NCI-H2107 treated with DMSO at 0.1 percent for 48 hours (cell line): ENCODE results near the gene ZER1.
"Not testable (repeated sequence)": the region's sequence is repeated elsewhere in the genome, so short reads cannot be mapped to it uniquely, and the experiment has no call there.

Experiments
- DNase-seq: peaks from one replicate; lab custom pipeline; 2025; ENCODE audit not compliant: unreplicated experiment; lab: John Stamatoyannopoulos, UW

Gene ZER1

DNA sequence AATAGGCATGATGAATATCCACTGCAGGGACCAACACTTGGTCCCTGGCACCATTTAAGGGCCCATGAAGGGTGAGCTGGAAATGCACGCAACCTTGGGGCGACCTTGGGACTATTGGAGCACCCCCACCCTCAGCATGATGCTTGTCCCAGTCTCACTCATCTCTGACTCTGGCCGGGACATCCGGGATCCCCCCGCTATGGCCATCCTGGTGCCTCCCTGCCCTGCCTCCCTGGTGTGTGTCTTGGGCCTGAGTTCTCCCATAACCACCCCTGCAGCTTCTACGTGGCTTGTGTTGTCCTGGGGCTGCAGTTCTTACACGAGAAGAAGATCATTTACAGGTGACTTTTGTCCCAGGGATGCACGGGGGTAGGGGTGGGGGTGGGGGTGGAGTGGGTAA lies 53.7 kb downstream of the ZER1 start:
- no peak for DNase-seq

DNA sequence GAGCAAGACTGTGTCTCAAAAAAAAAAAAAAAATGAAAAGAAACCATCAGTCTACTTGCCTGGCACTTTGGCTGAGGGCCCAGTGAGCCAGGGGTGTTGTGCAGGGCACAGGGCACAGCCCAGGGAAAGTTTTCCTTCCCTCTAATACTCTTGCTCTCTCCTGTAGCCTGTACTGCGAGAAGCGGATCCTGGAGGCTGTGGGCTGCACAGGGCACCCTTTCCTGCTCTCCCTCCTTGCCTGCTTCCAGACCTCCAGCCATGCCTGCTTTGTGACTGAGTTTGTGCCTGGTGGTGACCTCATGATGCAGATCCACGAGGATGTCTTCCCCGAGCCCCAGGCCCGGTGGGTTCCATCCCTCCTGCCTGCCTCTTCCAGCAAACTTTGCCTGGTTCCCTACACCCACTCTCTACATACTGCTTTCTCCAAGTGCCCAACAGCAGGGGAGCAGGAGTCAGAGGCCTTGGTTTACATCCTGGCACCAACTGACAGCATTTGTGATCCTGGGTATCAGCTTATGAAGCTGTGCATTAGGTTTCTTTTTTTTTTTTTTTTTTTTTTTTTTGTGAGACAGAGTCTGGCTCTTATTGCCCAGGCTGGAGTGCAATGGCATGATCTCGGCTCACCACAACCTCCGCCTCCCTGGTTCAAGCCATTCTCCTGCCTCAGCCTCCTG lies 55.0 kb downstream of the ZER1 start:
- no peak for DNase-seq

DNA sequence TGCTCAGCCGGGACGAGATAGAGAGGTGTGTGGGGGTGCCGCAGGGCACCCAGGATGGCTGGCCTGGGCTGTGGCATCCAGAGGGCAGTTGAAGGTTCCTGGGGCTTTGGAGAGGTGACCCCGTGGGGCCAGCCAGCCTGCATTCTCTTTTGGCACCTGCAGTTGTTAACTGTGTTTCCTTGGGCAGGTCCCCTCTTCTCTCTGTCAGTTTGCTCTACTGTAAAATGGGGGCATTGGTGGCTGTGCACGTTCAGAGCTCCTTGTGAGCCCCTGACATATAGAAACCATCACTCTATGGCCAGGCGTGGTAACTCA lies 56.3 kb downstream of the ZER1 start:
- DNase-seq: no peak

DNA sequence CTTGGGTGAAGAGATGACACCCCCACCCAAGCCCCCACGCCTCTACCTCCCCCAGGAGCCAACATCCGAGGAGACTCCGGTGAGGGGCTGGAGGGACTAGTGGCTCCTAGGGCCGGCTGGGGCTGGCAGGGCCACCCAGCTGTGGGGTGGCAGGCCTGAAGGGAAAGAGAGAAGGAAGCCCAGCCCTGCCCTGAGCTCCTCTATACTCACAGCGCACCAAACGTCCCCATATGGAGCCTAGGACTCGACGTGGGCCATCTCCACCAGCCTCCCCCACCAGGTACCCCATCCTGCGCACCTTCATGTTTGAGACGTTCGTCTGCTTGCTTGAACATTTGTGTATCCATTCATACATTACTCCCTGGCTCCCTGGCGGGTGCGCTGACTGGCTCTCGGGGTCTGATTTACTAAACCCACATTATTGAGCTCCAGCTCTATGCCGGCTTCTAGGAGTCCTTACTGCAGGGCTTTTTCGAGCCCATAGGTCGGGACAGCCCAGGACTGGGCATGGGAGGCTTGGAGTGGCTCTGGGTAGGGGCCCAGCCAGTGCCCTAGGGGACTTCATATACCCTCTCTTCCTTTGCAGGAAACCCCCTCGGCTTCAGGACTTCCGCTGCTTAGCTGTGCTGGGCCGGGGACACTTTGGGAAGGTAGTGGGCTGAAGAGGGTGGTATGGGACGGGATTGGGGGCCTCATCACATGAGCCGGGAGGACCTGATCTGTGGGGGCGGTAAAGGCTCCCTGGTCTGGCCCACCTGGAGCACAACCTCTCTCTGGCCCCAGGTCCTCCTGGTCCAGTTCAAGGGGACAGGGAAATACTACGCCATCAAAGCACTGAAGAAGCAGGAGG lies 56.9 kb downstream of the ZER1 start:
- DNase-seq: no peak

DNA sequence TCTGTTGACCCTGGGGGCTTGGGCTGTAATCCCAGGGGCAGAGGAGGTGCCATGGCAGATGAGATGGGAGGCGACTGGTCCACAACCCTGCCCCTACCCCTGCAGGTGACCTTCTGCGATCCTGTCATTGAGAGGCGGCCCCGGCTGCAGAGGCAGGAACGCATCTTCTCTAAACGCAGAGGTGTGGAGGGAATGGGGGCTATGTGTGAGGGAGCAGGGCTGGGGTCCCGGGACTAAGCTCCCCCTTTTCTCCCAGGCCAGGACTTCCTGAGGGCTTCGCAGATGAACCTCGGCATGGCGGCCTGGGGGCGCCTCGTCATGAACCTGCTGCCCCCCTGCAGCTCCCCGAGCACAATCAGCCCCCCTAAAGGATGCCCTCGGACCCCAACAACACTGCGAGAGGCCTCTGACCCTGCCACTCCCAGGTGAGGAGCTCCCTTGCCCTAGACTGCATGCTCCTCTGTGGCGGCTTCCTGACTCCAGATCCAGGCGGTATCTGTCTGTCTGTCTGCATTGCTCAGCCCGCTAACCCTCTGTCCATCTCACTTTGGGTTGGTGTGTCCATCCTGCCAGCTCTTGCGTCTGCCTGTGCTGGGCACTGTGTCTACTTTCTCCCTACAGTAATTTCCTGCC lies 57.7 kb downstream of the ZER1 start:
- DNase-seq: no peak

DNA sequence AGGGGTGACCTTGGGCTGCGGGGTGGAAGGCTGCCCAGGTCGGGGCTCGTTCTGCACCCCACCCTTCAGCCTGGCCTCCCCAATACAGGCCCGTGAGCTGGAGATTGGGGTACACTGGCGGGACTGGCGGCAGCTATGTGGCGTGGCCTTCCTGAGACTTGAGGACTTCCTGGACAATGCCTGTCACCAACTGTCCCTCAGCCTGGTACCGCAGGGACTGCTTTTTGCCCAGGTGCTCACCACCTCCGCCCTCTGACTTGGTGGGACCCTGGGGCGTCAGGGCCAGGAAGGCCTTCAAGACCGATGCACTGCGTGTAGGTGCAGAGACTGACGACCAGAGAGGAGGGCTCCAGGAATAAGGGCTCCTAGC lies 58.3 kb downstream of the ZER1 start:
- DNase-seq: no peak

DNA sequence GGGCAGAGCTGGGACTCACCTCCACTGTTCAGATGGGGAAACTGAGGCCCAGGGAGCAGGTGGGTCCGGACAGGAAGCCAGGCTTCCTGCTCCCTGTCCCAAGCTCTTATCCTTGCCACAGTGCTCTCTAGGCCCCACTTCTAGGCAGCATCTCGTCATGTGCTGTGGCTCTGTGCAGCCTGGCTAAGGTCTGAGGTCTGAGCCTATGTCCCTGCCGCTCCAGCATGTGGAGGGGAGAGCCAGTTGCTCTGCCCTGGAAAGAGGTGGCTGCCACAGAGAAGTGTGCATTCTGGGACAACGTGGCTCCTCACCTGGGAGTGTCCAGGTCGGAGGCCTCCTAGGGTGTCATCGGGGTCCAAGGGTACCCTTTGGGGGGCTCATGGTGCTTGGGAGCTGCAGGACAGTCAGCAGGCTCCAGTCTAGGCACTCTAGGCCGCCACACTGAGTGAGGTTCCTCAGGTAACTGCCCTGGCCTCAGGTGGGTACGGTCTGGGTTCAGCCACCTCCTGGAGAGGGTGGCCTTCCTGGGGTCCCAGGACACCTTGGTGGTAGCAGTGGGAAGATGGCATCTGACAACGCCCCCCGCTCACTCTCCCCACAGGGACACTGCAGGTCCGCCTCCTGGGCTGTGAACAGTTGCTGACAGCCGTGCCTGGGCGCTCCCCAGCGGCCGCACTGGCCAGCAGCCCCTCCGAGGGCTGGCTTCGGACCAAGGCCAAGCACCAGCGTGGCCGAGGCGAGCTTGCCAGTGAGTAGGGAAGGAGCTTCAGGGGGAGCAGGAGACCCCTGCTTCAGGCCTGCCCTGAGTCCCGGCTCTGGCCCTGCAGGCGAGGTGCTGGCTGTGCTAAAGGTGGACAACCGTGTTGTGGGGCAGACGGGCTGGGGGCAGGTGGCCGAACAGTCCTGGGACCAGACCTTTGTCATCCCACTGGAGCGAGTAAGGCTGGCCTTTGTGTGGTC lies 59.0 kb downstream of the ZER1 start:
- DNase-seq: no peak

DNA sequence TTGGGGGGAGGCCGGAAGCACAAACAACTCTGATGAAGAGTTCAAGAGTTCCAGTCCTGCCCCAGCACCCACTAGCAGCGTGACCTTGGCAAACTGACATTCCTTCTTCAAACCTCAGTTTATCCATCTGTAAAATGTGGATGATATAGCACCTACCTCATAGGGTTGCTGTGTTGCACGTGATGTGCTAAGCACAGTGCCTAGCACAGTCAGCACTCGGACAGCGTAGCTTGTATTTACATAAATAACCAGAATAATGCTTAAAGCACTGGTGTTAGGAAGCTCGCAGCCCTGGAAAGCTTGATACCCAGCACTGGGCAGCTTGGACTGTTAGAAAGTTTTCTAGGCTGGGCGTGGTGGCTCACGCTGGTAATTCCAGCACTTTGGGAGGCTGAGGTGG lies 64.3 kb downstream of the ZER1 start:
- no peak for DNase-seq

DNA sequence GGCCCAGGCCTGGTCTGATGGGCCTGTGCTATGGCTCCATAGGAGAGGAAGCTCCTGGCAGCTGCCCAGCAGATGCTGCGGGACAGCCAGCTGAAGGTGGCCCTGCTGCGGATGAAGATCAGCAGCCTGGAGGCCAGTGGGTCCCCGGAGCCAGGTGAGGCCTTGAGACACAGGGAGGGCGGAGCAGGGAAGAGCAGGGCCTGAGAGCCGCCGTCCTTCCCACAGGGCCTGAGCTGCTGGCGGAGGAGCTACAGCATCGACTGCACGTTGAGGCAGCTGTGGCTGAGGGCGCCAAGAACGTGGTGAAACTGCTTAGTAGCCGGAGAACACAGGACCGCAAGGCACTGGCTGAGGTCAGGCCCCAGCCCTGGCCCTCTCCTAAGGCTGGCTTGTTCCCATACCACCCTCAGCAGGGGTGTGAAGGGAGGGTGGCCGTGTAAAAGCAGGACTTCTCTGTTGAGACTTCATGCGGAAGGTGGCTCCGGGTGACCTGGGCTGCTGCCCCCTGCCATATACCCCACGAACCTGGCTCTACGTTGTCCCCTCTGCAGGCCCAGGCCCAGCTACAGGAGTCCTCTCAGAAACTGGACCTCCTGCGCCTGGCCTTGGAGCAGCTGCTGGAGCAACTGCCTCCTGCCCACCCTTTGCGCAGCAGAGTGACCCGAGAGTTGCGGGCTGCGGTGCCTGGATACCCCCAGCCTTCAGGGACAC lies 64.9 kb downstream of the ZER1 start:
- no peak for DNase-seq

DNA sequence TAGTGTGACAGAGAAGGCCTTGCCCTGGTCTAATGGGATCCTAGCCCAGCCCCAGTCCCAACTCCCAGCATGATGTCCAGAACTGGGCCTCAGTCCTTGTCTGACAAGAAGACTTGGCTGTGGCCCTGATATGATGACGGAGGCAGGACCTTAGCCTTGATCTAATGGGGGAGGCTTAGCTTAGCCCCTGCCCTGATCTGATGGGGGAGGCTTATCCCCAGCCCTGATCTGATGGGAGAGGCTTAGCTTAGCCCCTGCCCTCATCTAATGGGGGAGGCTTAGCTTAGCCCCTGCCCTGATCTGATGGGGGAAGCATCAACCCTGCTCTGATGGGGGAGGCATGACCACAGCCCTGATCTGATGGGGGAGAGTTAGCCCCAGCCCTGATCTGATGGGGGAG lies 65.7 kb downstream of the ZER1 start:
- no peak for DNase-seq

DNA sequence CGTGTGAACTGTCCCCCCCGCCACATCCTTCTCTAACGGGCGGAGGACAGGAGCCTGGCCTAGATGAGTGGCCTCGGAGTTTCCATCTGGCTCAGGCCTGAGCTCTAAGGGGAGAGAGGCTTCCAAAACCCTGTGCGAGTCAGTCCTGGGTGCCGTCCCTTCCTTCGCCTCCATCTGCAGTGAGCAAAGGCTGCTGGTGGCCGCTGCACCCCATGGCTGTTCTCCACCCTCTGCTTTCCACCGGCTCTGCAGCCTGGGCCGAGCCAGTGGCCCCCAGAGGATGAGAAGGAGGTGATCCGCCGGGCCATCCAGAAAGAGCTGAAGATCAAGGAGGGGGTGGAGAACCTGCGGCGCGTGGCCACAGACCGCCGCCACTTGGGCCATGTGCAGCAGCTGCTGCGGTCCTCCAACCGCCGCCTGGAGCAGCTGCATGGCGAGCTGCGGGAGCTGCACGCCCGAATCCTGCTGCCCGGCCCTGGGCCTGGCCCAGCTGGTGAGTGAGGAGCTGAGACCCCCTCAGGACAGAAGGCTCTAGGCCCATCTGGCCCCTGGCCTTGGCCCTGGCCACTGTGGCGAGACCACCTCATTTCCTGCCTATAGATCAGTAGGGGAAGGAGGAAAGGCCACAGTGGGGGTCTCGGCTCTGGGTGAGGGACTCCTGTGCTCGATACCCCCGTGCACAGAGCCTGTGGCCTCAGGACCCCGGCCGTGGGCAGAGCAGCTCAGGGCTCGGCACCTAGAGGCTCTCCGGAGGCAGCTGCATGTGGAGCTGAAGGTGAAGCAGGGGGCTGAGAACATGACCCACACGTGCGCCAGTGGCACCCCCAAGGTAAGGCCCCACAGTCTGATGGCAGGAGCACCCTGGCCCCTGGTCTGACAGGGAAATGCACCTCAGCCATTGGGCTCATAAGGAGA lies 66.4 kb downstream of the ZER1 start:
- no peak for DNase-seq

DNA sequence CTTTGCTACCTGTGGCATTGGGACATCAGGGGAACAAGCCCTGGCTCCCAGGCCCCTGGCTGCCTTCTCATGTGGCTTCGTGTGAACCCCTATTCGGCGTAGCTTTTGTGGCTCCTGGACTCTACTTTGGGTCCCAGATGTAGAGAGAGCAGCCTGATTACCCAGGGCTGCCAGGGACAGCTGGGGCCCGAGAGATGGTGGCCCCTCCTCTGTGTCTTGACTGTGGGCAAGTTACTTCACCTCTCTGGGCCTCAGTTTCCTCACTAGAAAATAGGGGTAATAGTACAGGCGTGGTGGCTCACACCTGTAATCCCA lies 67.4 kb downstream of the ZER1 start:
- no peak for DNase-seq

DNA sequence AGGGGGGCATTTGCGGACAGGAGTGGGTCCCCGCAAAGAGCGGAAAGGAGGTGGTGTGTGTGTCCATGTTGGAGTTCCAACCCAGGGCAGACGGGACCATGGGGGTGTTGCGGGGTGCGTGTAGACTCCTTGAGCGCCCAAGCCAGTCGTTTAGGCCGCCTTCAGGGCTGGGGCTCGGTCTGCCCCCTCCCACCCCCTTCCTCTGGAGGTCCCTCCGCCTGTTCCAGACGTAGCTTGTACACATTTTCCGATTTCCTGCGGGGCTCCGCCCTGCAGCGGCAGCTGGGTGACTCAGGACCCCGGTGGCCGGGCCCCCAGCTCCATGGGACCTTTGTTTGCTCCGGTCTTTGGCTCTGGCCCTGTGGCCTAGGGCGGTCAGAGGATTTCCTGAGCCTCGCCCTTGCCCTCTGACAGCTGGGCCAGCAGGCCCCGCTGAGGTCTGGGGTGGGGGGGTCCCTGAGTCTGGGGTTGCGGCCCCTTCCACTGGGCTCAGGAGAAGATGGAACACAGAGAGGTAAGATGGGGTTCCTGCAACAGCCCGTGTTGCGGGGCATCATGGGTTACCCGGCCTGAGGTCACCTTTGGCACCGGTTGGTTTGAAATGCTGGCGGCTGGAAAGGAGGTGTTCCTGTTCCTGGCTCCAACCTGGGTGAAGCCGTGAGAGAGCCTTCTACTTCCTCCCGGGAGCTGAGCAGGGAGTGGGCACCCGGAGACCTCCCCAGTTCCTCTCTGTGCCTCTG lies 67.9 kb downstream of the ZER1 start:
- no peak for DNase-seq

DNA sequence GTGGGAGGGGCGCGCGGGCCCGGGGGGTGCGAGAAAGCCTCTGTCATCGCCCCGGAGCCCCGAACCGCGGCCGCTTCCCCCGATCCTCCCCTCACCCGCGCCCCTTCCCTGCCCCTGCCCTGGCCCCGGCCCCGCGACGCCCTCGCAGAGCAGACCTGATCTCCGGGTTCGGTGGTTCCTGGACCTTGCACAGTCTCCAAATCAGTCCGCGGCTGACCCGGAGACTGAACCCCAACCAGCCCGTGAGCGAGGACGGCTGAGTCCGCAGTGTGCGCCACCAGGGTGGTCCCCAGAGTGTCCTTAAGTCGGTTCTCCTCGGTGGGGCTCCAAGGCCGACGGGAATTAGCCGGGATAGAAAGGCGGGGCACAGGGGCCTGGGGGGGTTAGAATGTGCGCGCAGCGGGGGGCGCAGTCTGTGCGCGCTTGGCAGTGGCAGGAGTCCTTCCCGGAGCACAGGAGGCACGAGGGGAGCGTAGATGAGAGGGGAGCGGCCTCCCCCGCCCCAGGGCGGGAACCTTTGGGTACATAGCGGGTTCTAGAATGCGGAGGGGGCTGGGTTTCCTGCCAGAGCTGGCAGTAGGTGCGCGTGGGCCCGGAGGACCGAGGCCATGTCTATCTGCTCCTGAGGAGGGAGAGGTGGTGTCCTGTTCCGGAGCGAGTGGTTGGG lies 68.6 kb downstream of the ZER1 start:
- no peak for DNase-seq

DNA sequence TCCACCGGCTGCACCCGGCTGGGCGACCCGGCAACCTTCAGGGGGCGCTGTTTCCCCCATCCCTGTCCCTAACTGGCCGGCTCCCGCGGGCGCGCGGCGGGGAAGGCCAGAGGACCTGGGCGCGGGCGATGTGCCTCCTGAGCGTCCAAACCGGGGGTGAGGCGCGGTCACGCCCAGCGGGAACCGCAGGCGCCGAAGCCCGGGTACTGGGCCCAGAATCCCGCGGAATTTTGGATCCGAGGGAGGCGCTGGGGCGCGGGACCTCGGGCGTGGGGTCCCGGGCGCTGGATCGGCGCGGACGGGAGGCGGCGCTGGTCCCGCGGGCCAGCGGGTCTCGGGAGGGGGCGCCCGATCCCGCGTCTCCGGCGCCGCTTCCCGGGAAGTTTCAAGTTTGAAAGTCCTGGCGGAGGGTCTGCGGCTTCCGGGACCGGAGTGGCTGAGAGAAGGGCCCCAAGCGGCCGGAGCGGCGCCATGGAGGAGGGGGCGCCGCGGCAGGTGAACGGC lies 69.2 kb downstream of the ZER1 start, which contains the start of gene PKN3:
PKN3 (plus strand) TSS at position 59 of the 504 bp plus-strand sequence; CDS start at position 472, 413 bp downstream.
- peak; percentile 55 for DNase-seq

DNA sequence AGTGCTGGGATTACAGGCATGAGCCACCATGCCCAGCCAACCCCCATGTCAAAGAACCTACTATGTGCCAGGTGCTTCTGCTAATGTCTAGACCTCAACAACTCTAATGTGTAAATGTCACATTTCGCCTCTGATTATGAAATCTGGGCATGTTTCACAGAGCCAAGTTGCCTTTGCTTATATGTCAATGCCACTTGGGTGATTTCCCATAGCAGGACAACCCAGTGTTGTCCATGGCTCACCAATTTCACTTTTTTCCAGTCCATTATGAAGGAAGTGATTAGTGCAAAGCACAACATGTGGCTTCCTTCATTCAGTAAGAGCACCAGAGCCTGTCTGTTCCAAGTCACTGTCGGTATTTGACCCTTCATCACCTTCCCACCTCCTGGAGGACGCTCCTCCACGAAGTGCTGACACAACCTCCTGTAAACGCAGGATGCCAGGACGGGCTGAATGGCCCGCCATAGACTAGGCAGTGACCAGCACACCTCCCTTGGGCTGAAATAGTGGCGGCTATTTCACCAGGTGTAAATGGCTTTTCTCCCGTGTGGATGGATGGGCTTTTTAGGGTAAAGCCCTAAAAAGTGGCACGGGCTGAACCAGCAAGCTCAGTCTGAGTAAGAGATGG lies 70.4 kb downstream of the ZER1 start:
- DNase-seq: no peak

DNA sequence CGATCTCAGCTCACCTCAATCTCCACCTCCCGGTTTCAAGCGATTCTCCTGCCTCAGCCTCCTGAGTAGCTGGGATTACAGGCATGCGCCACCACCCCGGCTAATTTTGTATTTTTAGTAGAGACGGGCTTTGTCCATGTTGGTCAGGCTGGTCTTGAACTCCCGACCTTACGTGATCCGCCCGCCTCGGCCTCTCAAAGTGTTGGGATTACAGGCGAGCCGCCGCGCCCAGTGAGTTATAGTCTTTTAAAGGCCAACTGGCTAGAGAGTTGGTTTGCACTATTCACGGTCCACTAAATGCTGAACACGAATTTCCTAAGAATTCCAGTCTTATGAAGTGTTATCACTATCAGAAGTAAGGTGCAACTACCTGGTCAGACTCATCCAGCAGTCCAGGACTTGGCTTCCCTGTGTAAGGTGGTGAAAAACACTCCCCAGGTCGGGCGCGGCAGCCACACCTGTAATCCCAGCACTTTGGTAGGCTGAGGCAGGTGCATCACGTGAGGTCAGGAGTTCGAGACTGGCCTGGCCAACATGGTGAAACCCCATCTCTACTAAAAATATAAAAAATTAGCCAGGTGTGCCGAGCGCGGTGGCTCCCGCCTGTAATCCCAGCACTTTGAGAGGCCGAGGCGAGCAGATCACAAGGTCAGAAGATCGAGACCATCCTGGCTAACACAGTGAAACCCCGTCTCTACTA lies 72.5 kb downstream of the ZER1 start:
- DNase-seq: not testable (repeated sequence)
